Left lung (tissue), 10 donors: ENCODE results near the gene GATA5. TPM values are rescaled to one million over a fixed set of nuclear protein-coding genes. Genes with fewer than 3 reads are reported as not detected.
"Not testable (repeated sequence)": the region's sequence is repeated elsewhere in the genome, so short reads cannot be mapped to it uniquely, and the experiment has no call there.

Experiments
- ATAC-seq: fragments of 200-7000 bp; cut with Tn5 transposase; one replicate; pipeline ENCODE4 v1.9.1; 2020; ENCODE audit warnings: moderate library complexity
- DNase-seq, 4 donors: peaks; one replicate each; pipeline ENCODE4 v3.0.0-alpha.2; 2013 to 2020
- H3K27ac ChIP-seq, 2 donors: fragments of 200-600 bp; sonication (generic) in 1 of 2; one replicate each; pipeline versions ENCODE4 v1.5.0 to v1.8.0; 2020 to 2021
- H3K27me3 ChIP-seq, 2 donors: fragments of 200-600 bp; sonication (generic) in 1 of 2; one replicate each; pipeline versions ENCODE4 v1.5.0 to v1.8.0; 2020 to 2021
- H3K36me3 ChIP-seq, 2 donors: fragments of 200-600 bp; sonication (generic) in 1 of 2; one replicate each; pipeline versions ENCODE4 v1.5.0 to v1.8.0; 2020 to 2021
- H3K4me1 ChIP-seq, 2 donors: fragments of 200-600 bp; one replicate each; pipeline ENCODE4 v1.8.0; 2021
- H3K4me3 ChIP-seq, 2 donors: fragments of 200-600 bp; sonication (generic) in 1 of 2; one replicate each; pipeline versions ENCODE4 v1.5.0 to v1.8.0; 2020 to 2021; ENCODE audit warnings: mild to moderate bottlenecking in 1 of 2
- H3K9me3 ChIP-seq, 2 donors: fragments of 200-600 bp; sonication (generic) in 1 of 2; one replicate each; pipeline versions ENCODE4 v1.5.0 to v1.8.0; 2020 to 2021
- CTCF ChIP-seq, 2 donors: fragments of 200-600 bp; sonication (generic) in 1 of 2; IDR thresholded peaks; one replicate each; pipeline versions ENCODE4 v1.5.0 to v1.8.0; 2021; ENCODE audit warnings: antibody characterized with exemption in 2 of 2
- intact Hi-C, 2 donors: fragments of 100-400 bp; cut with DNase I; formaldehyde crosslinking; loops; one replicate each; pipeline versions ENCODE4 v1.11.2 to v1.14.2; 2022
- polyA plus RNA-seq, 6 donors: library from polyadenylated mRNA; unstranded; fragments of 120-200 nt; gene quantifications; one replicate each; pipeline ENCODE4 v1.2.1, GENCODE V29; 2013; ENCODE audit not compliant: insufficient read length in 6 of 6
- total RNA-seq, 2 donors: library from RNA; stranded (reverse); fragmentation: NEBNext Ultra II Directional; extraction: Animal tissue kit (Norgen Biotek cat#: 25700); gene quantifications; one replicate each; pipeline ENCODE4 v1.2.1, GENCODE V29; 2021
- donor health status: DM: no; HTN: yes; CAD: no.
- donor health status: DM: no; HTN: no; CAD: no.

Gene GATA5
- total and polyA plus RNA-seq, 8 donors: 0.84 to 45.8 (median 30.9) TPM

- H3K4me3 ChIP-seq: no peak overlapping the region
- no peaks in the 10 kb centered on the region for H3K9me3 ChIP-seq
- no peaks in the 10 kb centered on the region for H3K36me3 ChIP-seq
- peaks cover 6 to 8% of the 10 kb centered on the region in 2 donors for H3K4me1 ChIP-seq
- H3K27ac ChIP-seq: no peak overlapping the region
- peaks cover 0 to 49% of the 10 kb centered on the region in 2 donors for H3K27me3 ChIP-seq
- DNase-seq: no peak
- intact Hi-C loops: no loop called here
- ATAC-seq: no peak
- no peak for TF ChIP-seq CTCF (IDR thresholded peaks at IDR 0.05)
These were observed 47.1 kb downstream of the GATA5 start for GRCh38 chr20:62428396-62429295.

- Histone ChIP-seq H3K27ac (peak overlapping the region; percentile 13 to 26), H3K36me3 (no peaks in the 10 kb centered on the region), H3K27me3 (peaks cover 0 to 50% of the 10 kb centered on the region in 2 donors), H3K4me1 (peaks cover 6 to 8% of the 10 kb centered on the region in 2 donors), H3K9me3 (no peaks in the 10 kb centered on the region), H3K4me3 (no peak overlapping the region)
- no peak for TF ChIP-seq CTCF (IDR thresholded peaks at IDR 0.05)
- intact Hi-C loops: no loop called here
- ATAC-seq: peak; percentile 14
- DNase-seq: no peak
These were observed 47.8 kb downstream of the GATA5 start for GRCh38 chr20:62428002-62428372.

GRCh38 chr20:62427172-62428001, 48.4 kb downstream of the GATA5 start, which contains the start of gene RBBP8NL:
Gene RBBP8NL (minus strand): TSS chr20:62427539. CDS start chr20:62419647, 7,892 bp downstream.
- ATAC-seq: peak; percentile 86
- peak within 1 kb of the TSS; percentile 13 to 26 for H3K27ac ChIP-seq
- H3K27me3 ChIP-seq: peaks cover 0 to 54% of the 10 kb centered on the region in 2 donors
- TF ChIP-seq CTCF (IDR thresholded peaks at IDR 0.05): no peak
- H3K9me3 ChIP-seq: no peaks in the 10 kb centered on the region
- intact Hi-C loops: no loop called here
- H3K4me1 ChIP-seq: peaks cover 6 to 8% of the 10 kb centered on the region in 2 donors
- H3K36me3 ChIP-seq: no peaks in the 10 kb centered on the region
- H3K4me3 ChIP-seq: peak within 1 kb of the TSS in 1 of 2 donors; percentile 6
- DNase-seq: peak in 2 of 4 donors; percentile 88 to 91

GRCh38 chr20:62426699-62427131, 49.1 kb downstream of the GATA5 start:
- TF ChIP-seq CTCF (IDR thresholded peaks at IDR 0.05): no peak
- H3K36me3 ChIP-seq: no peaks in the 10 kb centered on the region
- H3K27ac ChIP-seq: no peak overlapping the region
- DNase-seq (peak in 1 of 4 donors; percentile 43), ATAC-seq (peak; percentile 60)
- intact Hi-C loops: no loop called here
- no peaks in the 10 kb centered on the region for H3K9me3 ChIP-seq
- peaks cover 0 to 51% of the 10 kb centered on the region in 2 donors for H3K27me3 ChIP-seq
- peak overlapping the region in 1 of 2 donors; percentile 6 for H3K4me3 ChIP-seq
- peaks cover 6 to 8% of the 10 kb centered on the region in 2 donors for H3K4me1 ChIP-seq

- H3K27me3 ChIP-seq: peaks cover 0 to 49% of the 10 kb centered on the region in 2 donors
- ATAC-seq, H3K27ac ChIP-seq, intact Hi-C loops, H3K4me3 ChIP-seq, H3K9me3 ChIP-seq, H3K36me3 ChIP-seq, H3K4me1 ChIP-seq, DNase-seq: not testable (repeated sequence)
These were observed 49.8 kb downstream of the GATA5 start for GRCh38 chr20:62426059-62426348.
